Retina (tissue), 1 donor: Measurements from ENCODE around the gene TMOD4.
"Not testable (repeated sequence)": the region's sequence is repeated elsewhere in the genome, so short reads cannot be mapped to it uniquely, and the experiment has no call there.

ENCODE experiments used
- DNase-seq: peaks from one replicate; pipeline ENCODE4 v3.0.0-alpha.2; 2016

TMOD4 gene

GRCh38 chr1:151175863-151176262 is at the start of gene TMOD4:
TMOD4 (minus strand) TSS chr1:151175981; CDS start chr1:151174875, 1,106 bp downstream.
- DNase-seq = no peak

- no peak for DNase-seq
Measured at GRCh38 chr1:151222130-151222529, 46.3 kb upstream of the TMOD4 start.

- DNase-seq = no peak
Measured at GRCh38 chr1:151221616-151222015, 45.8 kb upstream of the TMOD4 start.

GRCh38 chr1:151213560-151213959 is 37.8 kb upstream of the TMOD4 start:
- DNase-seq = no peak

GRCh38 chr1:151211972-151212705 is 36.4 kb upstream of the TMOD4 start:
- DNase-seq = no peak

- no peak for DNase-seq
Measured at GRCh38 chr1:151210830-151211229, 35.0 kb upstream of the TMOD4 start.

- not testable (repeated sequence) for DNase-seq
Measured at GRCh38 chr1:151205381-151205965, 29.7 kb upstream of the TMOD4 start.

- no peak for DNase-seq
Measured at GRCh38 chr1:151199873-151200581, 24.2 kb upstream of the TMOD4 start.

GRCh38 chr1:151198254-151199127 is 22.7 kb upstream of the TMOD4 start, which contains the start of gene PIP5K1A:
PIP5K1A (plus strand) TSS chr1:151198552; CDS start chr1:151198997, 445 bp downstream.
- peak; percentile 97 for DNase-seq

GRCh38 chr1:151197863-151198253 is 22.1 kb upstream of the TMOD4 start:
- DNase-seq = no peak

GRCh38 chr1:151196292-151196800 is 20.6 kb upstream of the TMOD4 start:
- DNase-seq = peak; percentile 46

- not testable (repeated sequence) for DNase-seq
Measured at GRCh38 chr1:151194894-151195594, 19.3 kb upstream of the TMOD4 start.

- DNase-seq = no peak
Measured at GRCh38 chr1:151193856-151194255, 18.1 kb upstream of the TMOD4 start.

GRCh38 chr1:151193304-151193703 is 17.5 kb upstream of the TMOD4 start:
- DNase-seq = no peak

- no peak for DNase-seq
Measured at GRCh38 chr1:151192047-151192446, 16.3 kb upstream of the TMOD4 start.

- DNase-seq = peak; percentile 96
Measured at GRCh38 chr1:151189637-151190445, 14.1 kb upstream of the TMOD4 start, which contains the start of gene VPS72. VPS72 (minus strand) TSS chr1:151190197; CDS start chr1:151190121, 76 bp downstream.

- DNase-seq = not testable (repeated sequence)
Measured at GRCh38 chr1:151188667-151189066, 12.9 kb upstream of the TMOD4 start.

GRCh38 chr1:151187205-151187604 is 11.4 kb upstream of the TMOD4 start:
- no peak for DNase-seq

- DNase-seq = no peak
Measured at GRCh38 chr1:151184211-151184610, 8.4 kb upstream of the TMOD4 start.

- DNase-seq = no peak
Measured at GRCh38 chr1:151176514-151177045, 799 bp upstream of the TMOD4 start.
